Activated T-cell treated with anti-CD3 and anti-CD28 coated beads for 4 hours (primary cell): Measurements from ENCODE around the gene MROH8.
A peak's percentile ranks its signal among the peaks of the same experiment; 100 is the strongest.

Experiments
- DNase-seq: peaks from one replicate; pipeline ENCODE4 v3.0.0-alpha.2; 2020

MROH8 gene

GRCh38 chr20:37178839-37179682 is at the start of gene MROH8, which contains the start of gene RPN2:
Gene MROH8 (minus strand): TSS chr20:37179548.
Gene RPN2 (plus strand): TSS chr20:37179330. CDS start chr20:37179357, 27 bp downstream.
- peak; percentile 90 for DNase-seq

- no peak for DNase-seq
These were observed 49.3 kb upstream of the MROH8 start for GRCh38 chr20:37228656-37229055.

- no peak for DNase-seq
These were observed 48.7 kb upstream of the MROH8 start for GRCh38 chr20:37228082-37228481.

DNA sequence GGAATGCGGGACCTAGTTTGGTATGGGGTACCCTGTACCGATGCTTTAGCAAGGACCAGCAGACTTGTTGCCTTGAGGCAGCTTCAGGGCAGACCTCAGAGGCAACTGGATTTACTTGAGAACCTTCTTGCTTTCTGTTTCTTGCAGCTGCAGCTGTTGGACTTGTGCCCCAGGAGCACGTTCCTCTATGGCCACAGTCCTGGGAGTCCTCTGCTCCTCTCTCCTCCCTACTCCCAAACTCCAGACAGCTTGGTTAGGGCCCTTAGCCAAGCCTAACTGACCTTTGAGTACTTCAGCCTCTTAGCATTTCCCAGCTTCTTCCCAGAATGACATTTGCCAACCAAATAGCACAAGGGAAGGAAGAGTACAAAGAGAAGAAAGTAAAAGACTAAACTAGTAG is 47.5 kb upstream of the MROH8 start:
- no peak for DNase-seq

DNA sequence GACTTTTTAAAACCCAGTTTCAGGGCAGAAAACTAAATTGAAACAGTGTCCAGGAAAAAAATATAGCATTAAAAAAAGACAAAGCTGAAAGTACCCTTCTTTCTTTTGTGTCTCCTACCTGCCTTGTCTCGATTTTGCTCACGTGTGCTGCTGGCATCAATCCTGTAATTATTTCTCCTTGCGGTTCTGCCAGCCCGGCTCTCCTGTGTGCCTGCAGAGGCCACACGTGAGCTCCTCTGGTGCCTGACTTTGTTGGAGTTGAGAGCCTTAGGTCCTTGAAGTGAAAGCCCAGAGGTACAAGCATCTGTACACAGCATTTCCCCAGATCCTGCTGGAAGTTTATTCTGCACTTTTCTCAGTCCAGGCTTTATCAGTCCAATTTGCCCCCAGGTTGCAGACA is 45.8 kb upstream of the MROH8 start:
- no peak for DNase-seq

DNA sequence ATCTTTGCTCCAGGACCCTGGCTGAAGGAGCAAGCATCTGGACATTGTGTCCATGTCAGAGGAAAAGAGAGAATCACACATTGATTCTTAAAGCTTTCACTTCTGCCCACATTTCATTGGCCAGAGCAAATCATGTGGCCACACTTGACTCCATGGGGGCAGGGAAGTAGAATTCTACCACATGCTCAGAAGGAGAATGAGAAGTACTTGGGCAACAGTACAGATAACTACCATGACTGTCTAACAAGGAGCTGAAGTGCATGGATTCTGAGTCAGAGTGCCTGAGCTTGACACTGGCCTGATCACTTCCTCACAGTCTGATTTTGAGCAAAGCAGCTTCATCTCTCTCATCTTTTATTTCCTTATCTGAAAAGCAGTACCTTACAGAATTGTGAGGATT is 43.7 kb upstream of the MROH8 start:
- no peak for DNase-seq

- DNase-seq = no peak
These were observed 42.7 kb upstream of the MROH8 start for GRCh38 chr20:37222086-37222485.

DNA sequence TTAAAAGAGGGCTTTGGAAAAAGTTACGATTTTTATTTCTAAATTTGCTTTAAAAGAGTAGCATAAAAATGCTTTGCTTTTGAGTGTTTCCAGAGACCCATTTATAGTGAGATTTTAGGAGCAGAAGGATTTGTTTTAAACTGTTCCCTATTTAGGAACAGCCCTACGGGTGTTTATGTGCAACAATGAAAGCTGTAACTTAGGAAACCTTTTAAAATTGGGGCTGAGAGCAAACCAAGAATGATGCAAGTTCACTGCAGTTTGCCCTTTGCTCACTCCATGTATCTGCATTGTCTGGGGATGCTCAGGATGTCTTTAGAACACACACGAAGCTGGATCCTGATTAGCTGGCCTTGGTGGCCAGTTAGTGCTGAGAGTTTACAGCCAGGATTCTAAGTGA is 41.4 kb upstream of the MROH8 start:
- no peak for DNase-seq

DNA sequence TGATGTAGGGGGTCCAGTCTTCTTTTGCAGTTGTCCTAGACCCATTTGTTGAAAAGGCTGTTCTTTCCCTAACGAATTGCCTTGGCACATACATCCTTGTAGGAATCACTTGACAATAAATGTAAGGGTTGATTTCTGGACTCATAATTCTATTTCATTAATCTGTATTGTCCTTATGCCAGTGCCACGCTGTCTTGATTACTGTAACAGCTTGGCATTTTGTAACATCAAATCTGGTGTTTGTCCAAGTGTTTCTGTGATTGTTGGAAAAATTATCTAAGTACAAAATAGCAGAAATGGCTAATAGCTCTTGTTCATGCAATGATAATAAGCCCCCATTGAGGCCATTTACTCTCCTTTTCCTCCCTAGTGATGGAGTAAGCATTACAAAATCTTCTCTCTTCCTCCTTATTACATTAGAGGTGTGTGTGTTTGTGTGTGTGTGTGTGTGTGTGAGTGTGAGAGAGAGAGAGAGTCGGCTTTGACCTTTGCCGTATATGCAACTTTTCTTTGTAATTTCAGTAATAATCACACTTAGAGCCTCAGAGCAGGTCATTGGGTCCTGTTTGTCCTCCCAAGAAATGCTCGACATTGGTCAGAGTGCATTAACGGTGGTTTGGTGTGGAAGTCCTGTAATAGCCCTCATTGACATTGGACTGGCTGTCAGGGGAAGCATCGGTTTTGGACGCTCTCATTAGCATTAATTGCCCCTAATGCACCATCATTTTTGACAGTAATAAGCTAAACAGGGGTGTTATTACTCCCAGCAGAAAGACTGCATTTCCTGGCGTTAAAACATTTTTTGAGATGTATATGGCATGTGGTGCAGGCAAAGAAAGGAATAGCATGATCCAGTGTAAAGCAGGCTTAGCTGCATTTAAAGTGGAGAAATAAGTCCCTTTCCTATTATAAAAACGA is 40.7 kb upstream of the MROH8 start:
- no peak for DNase-seq

DNA sequence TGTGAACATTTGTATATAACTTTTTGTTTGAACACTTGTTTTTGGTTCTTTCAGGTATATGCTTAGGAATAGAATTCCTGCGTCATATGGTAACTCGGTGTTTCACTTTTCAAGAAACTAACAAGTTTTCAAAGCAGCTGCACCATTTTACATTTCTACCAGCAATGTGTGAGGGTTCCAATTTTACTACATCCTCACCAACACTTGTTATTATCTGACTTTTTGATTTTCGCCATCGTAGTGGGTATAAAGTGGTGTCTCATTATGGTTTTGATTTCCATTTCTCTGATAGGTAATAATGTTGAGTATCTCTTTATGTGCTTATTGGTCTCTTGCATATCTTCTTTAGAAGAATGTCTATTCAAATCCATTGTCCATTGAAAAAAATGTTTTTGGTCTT is 39.6 kb upstream of the MROH8 start:
- no peak for DNase-seq

DNA sequence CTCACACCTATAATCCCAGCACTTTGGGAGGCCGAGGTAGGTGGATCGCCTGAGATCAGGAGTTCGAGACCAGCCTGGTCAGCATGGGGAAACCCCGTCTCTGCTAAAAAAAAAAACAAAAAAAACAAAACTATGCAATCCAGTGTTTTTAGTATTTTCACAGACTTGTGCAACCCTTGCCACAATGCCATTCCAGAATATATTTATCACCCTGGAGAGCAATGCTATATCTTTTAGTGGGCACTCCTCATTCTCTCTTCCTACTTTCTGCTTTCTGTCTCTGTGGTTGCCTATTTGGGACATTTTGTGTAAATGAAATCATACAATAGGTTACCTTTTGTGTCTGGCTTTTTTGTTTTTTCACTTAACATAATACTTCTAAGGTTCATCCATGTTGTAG is 39.1 kb upstream of the MROH8 start:
- no peak for DNase-seq

DNA sequence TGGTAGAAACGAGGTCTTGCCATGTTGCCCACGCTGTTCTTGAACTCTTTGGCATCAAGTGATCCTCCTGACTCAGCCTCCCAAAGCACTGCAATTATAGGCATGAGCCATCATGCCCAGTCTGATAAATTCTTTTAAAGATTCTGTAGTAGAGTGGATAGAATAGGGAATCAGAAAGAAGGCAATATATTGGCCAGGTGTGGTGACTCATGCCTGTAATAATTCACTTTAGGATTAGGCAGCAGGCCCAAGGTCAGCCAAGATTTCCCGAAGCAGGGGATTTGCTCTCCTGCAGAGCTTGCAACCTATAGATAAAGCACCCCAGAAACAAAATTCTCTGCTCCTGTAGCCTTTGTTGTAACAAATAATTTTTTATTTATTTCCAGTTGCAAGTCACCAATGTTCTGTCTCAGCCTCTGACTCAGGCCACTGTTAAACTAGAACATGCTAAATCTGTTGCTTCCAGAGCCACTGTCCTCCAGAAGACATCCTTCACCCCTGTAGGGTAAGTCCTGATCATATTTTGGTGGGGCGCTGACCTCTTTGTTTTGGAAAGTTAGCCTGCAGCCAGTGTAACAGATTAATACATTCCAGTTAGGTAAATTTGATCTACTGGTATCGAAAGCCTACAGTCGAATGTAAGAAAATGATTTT is 30.4 kb upstream of the MROH8 start:
- DNase-seq = no peak

- DNase-seq = no peak
These were observed 29.8 kb upstream of the MROH8 start for GRCh38 chr20:37209193-37209592.

GRCh38 chr20:37207171-37207570 is 27.8 kb upstream of the MROH8 start:
- DNase-seq = no peak

DNA sequence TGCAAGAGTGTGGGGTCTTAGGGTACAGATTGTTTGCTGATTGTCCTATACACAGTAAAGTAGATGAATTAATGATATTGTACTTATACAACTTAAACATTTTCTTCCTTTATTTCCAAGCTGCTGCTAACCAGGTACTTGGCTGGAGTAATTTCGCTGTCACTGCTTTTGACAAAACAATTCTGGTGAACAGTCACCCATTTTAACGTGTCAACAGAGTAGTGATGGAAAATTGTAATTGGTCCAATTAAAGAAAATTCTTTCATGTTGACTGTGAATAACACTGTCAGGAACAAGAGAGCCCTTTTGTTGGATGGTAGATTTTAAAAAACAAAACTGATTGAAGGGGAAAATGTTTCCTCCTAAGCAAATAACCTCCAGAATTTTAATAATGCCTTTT is 26.4 kb upstream of the MROH8 start:
- DNase-seq = no peak

DNA sequence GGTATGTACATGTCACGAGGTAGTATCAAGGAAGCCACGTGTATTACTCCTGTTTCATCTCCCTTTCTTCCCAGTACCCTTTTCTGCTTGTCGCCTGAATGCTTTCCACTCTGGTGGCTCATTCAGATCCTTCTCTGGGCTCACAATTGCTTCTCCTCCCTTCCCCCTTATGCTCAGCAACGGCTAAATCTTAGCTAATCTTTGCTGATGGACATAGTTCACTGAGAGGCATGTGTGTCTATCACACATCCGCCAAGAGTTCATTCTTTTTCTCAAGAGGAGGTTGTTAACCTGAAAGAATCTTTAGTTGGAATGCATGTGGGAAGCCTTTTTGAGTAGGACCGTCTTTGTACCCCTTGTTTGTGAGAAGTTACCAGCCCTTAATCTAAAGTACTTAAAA is 25.8 kb upstream of the MROH8 start:
- DNase-seq = no peak

- DNase-seq = no peak
These were observed 24.7 kb upstream of the MROH8 start for GRCh38 chr20:37204056-37204455.

DNA sequence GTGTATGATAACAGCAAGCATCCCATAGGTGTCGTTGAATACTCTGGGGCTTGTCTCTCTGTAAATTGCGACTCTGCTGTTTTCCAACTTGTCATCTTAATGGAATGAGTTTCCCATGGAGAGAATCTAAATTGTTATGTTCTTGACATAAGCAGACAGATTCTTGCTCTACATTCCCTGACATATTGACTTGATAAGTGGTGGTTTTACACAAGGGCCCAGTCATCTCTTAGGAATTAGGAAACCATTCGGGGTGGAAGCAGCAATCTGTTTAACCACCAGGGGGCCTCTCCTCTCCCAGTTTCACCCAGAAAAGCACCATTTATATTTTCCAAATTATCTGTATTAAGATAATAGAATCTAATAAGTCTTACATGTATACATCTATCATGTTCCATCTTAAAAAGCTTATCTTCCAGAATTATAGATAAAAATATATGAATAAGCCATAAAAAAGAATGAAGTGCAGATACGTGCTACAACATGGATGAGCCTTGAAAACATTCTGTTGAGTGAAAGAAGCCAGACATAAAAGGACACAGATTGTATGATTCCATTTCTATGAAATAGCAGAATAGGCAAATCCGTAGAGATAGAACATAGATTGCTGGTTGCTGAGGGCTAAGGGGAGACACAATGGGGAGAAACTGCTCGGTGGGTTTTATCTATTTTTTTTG is 23.1 kb upstream of the MROH8 start:
- no peak for DNase-seq

GRCh38 chr20:37201827-37202162 is 22.4 kb upstream of the MROH8 start:
- DNase-seq = no peak

DNA sequence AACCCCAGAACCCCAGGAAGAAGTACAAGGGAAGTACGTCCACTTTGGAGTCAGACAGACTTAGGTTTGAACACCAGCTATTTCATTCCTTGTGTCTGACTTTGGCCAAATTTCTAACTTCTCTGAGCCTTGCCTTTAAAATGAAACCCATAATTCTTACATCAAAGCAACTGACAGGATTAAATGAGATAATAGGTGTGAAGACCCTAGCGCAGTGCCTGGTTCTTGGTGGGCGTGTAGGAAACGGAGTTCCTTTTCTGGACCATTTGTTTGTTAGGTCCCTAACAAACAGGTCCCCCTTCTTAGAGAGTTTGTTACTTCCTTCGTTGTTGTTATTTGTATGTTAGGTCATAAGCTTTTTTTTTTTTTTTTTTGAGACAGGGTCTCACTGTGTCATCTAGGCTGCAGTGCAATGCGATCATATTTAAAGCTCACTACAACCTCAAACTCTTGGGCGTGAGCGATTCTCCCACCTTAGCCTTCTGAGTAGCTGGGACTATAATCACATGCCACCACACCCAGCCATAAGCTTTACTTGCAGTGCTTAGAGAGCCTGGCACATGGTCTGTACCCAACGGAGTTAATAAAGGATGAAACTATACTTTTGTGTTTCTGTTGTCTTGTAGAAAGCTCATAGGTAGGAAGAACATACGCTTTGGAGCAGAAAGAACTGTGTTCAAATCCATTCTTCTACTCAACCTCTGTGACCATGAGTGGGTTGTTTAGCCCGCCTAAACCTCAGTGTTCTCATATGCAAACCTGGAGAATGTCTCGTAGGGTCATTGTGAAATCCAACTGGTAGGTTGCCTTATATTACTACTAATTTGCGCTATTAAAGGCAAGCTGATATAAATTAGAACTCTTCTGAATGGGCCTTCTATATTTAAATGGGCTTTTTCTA is 21.8 kb upstream of the MROH8 start:
- no peak for DNase-seq

- DNase-seq = no peak
These were observed 21.0 kb upstream of the MROH8 start for GRCh38 chr20:37200376-37200775.
